Endothelial cell of umbilical vein (primary cell): ENCODE results near the gene ZNF330.

Experiments used
- CTCF ChIP-seq, 2 donors: IDR thresholded peaks; 1 replicate in 1 of 2; 2 replicates in 1 of 2; pipeline ENCODE4 v1.5.1; 2011; ENCODE audit warnings: low read length in 2 of 2, mild to moderate bottlenecking in 2 of 2, moderate library complexity in 2 of 2, control low read depth in 1 of 2, inconsistent platforms in 1 of 2, low read depth in 1 of 2; ENCODE audit not compliant: insufficient read depth in 1 of 2; ENCODE audit errors: extremely low read depth in 1 of 2
- EZH2 ChIP-seq: IDR thresholded peaks from 2 replicates; pipeline ENCODE4 v1.6.1; 2012; ENCODE audit warnings: borderline replicate concordance, low read depth, mild to moderate bottlenecking, moderate library complexity, low read length, inconsistent platforms; ENCODE audit not compliant: severe bottlenecking
- GATA2 ChIP-seq: IDR thresholded peaks from 2 replicates; pipeline ENCODE4 v1.7.0; 2011; ENCODE audit warnings: low read depth, mild to moderate bottlenecking, moderate library complexity, mixed read lengths, low read length; ENCODE audit not compliant: insufficient read length, insufficient read depth
- JUN ChIP-seq: IDR thresholded peaks from 2 replicates; pipeline ENCODE4 v1.6.1; 2011; ENCODE audit warnings: borderline replicate concordance, low read depth; ENCODE audit not compliant: insufficient read length, insufficient read depth
- MYC ChIP-seq: IDR thresholded peaks from one replicate; pipeline ENCODE4 v1.6.1; 2011; ENCODE audit warnings: mild to moderate bottlenecking, low read depth, low read length
- POLR2A ChIP-seq: IDR thresholded peaks from 2 replicates; pipeline ENCODE4 v1.6.1; 2012; ENCODE audit warnings: low read depth, mild to moderate bottlenecking, control low read depth, low read length
- POLR2AphosphoS5 ChIP-seq: IDR thresholded peaks from 2 replicates; pipeline ENCODE4 v1.6.1; 2012; ENCODE audit warnings: low read depth, mild to moderate bottlenecking, control low read depth, low read length, moderate library complexity; ENCODE audit not compliant: insufficient read depth
- TF ChIP-seq, protein P1 (sequence below): IDR thresholded peaks from 2 replicates; pipeline ENCODE4 v1.6.1; 2011; ENCODE audit not compliant: insufficient read depth, insufficient read length

DNA sequence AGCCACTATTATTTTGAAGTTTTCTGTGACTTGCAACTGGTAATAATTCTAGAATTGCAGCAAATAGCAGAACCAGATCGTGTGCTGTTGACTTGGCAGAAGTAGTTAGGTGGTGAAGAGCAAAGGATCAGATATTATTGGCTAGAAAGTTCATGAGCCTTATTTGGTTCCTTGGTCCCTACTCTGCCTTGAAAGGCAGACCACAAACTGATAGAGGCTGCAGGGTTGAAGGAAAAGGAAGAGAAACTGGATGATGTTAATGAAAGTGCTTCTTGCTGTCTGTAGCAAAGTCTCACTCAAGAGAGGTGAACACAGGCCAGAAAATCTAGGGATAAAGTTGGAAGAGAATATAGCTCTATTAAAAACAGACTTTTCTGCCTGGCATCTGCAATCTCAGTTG, 46.2 kb upstream of the ZNF330 start:
- TF ChIP-seq CTCF (IDR thresholded peaks at IDR 0.05; ENCODE audit: extremely low read depth in 1 of 2, insufficient read depth in 1 of 2, low read depth in 1 of 2, low read length in 2 of 2), result no peak
- TF ChIP-seq, protein P1, sequence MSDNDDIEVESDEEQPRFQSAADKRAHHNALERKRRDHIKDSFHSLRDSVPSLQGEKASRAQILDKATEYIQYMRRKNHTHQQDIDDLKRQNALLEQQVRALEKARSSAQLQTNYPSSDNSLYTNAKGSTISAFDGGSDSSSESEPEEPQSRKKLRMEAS, result no peak
- TF ChIP-seq POLR2AphosphoS5, result no peak
- TF ChIP-seq EZH2, result no peak
- TF ChIP-seq POLR2A, result no peak
- TF ChIP-seq MYC, result no peak
- TF ChIP-seq GATA2, result no peak
- TF ChIP-seq JUN, result no peak
